ENCODE data around the gene SNX30.

DNA sequence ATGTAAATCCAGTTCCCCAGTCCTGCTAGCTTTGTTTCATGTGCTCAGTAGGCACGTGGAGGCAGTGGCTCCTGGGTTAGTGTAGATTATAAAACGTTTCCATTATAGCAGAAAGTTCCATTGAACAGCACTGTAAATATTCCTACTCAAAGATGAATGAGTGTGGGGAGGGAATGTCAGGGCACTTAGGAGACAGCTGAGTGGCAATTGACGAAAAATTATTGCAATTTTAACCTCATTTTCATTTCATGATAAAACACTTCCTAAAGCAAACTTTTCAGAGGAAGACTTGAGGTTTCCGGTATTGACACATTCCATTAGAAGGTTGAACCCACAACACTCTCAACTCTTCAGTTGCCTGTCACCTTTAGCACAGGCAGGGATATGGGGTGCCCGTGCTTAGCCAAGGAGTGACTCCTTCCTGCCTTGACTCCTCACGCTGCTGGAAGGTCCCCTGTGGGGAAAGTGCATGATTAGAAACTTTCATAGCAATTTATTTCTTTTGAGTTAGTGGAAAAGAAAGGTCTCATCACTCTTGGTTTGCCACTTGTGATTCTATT, 98.9 kb downstream of the SNX30 start:
- TF ChIP-seq, protein P1, sequence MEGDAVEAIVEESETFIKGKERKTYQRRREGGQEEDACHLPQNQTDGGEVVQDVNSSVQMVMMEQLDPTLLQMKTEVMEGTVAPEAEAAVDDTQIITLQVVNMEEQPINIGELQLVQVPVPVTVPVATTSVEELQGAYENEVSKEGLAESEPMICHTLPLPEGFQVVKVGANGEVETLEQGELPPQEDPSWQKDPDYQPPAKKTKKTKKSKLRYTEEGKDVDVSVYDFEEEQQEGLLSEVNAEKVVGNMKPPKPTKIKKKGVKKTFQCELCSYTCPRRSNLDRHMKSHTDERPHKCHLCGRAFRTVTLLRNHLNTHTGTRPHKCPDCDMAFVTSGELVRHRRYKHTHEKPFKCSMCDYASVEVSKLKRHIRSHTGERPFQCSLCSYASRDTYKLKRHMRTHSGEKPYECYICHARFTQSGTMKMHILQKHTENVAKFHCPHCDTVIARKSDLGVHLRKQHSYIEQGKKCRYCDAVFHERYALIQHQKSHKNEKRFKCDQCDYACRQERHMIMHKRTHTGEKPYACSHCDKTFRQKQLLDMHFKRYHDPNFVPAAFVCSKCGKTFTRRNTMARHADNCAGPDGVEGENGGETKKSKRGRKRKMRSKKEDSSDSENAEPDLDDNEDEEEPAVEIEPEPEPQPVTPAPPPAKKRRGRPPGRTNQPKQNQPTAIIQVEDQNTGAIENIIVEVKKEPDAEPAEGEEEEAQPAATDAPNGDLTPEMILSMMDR (IDR thresholded peaks at IDR 0.05), result no peak
- TF ChIP-seq EP300 (IDR thresholded peaks at IDR 0.05; ENCODE audit: borderline replicate concordance in 1 of 2, low read depth in 1 of 2, low read length in 1 of 2) (no peak), POLR2AphosphoS5 (IDR thresholded peaks at IDR 0.05; ENCODE audit: low read depth, low read length) (no peak), SMC3 (IDR thresholded peaks at IDR 0.05; ENCODE audit: low read depth, low read length) (no peak), NFIC (IDR thresholded peaks at IDR 0.05; ENCODE audit: borderline replicate concordance) (no peak), RAD21 (IDR thresholded peaks at IDR 0.05; ENCODE audit: low read length) (no peak), FOXM1 (IDR thresholded peaks at IDR 0.05; ENCODE audit: low read depth) (no peak)
- TF ChIP-seq, protein P2, sequence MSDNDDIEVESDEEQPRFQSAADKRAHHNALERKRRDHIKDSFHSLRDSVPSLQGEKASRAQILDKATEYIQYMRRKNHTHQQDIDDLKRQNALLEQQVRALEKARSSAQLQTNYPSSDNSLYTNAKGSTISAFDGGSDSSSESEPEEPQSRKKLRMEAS (IDR thresholded peaks at IDR 0.05; ENCODE audit: low read depth), result no peak
- TF ChIP-seq, protein P3, sequence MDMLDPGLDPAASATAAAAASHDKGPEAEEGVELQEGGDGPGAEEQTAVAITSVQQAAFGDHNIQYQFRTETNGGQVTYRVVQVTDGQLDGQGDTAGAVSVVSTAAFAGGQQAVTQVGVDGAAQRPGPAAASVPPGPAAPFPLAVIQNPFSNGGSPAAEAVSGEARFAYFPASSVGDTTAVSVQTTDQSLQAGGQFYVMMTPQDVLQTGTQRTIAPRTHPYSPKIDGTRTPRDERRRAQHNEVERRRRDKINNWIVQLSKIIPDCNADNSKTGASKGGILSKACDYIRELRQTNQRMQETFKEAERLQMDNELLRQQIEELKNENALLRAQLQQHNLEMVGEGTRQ (IDR thresholded peaks at IDR 0.05; ENCODE audit: borderline replicate concordance, low read depth, low read length), result no peak

Measured in SK-N-SH (cell line).